HG03460 (cell line): ENCODE measurements around the gene TUBA3D.
"Not testable (repeated sequence)": the region's sequence is repeated elsewhere in the genome, so short reads cannot be mapped to it uniquely, and the experiment has no call there.

Source experiments
- ATAC-seq: cut with Tn5 transposase; IDR thresholded peaks from one replicate; pipeline ENCODE4 v1.9.1; 2021; ENCODE audit not compliant: unreplicated experiment

The TUBA3D gene

GRCh38 chr2:131514408-131515166 is 38.7 kb downstream of the TUBA3D start:
- peak; percentile 85 for ATAC-seq

DNA sequence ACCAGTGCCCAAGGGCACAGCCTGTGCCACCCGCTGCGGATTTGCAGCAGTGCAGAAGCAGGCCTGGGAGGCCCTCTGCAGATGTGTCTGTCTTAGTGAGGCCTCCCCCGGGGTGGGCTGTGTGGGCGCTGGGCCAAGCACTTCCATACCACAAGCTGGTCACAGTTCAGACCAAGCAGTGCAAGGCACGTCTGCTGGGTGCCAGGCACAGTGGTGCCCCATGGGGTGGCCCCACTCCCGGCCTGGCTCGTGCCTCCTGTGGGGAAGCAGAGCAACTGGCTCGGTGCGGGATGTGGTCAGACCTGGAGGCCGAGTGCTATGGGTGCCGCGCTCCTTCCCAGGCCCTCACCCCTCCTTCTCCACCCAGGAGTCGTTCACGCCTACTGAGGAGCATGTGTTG is 39.3 kb downstream of the TUBA3D start:
- not testable (repeated sequence) for ATAC-seq

DNA sequence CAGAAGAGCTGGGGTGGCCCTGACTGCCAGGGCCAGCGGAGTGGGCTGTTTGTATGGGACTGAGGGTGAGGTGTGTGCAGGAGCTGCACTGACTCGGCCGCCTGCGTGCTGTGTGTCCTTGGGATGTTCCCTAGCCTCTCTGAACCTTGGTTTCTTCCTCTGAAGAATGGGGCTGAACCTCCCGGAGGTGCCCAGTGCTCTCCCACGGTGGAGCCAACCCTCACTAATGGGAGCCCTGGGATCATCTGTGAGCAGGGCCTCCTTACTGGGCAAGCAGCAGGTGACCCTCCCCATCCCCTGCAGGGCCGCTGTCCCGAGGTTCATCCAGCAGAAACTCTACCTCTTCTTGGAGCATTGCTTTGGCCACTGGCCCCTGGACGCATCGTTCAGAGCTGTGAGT is 40.1 kb downstream of the TUBA3D start:
- ATAC-seq: no peak

GRCh38 chr2:131516621-131517020 is 40.7 kb downstream of the TUBA3D start:
- not testable (repeated sequence) for ATAC-seq

- no peak for ATAC-seq
These were observed 41.4 kb downstream of the TUBA3D start for GRCh38 chr2:131517106-131517831.

DNA sequence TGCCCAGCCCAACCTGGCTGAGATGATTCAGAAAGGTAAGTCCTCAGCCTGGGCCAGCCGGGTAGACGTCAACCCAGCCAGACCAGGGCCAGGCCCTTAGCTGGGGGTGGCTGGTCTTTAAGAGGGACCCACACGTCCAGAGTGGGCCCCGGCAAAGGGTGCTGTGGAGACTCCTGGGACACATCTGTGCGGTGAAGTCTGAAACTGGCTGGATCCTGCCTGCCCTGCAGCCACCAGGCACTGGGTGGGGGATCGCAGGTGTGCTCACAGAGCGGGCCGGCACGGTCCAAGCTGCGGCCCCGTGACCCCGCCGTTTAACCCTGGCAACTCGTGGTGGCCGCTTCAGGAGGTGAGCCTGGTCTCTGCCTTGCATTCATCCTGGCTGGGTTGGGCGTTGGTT is 41.9 kb downstream of the TUBA3D start:
- ATAC-seq: not testable (repeated sequence)

GRCh38 chr2:131518531-131518930 is 42.6 kb downstream of the TUBA3D start:
- ATAC-seq: not testable (repeated sequence)

- no peak for ATAC-seq
These were observed 43.5 kb downstream of the TUBA3D start for GRCh38 chr2:131519466-131519865.

- not testable (repeated sequence) for ATAC-seq
These were observed 44.1 kb downstream of the TUBA3D start for GRCh38 chr2:131519871-131520470.

DNA sequence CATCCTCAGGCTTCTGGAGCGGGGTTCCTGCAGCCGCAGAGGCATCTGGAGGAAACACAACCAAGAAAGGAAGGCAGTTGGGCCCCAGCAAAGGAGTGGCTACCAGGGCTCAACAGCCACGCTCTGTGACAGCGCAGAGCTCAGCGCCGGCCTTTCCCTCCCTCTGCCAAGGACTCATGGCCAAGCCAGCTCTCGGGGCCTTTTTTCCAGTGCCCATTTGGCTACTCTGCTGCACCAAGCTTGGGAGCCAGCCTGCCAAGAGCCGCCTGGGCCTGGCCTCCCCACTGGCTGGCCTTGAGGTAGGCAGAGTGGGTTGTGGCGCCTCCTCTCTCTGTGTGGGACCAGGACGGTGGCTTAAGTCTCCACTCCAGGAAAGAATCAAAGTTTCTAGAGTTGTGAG is 44.6 kb downstream of the TUBA3D start:
- no peak for ATAC-seq

GRCh38 chr2:131521524-131521923 is 45.6 kb downstream of the TUBA3D start:
- ATAC-seq: not testable (repeated sequence)

- no peak for ATAC-seq
These were observed 46.3 kb downstream of the TUBA3D start for GRCh38 chr2:131521961-131522781.

- not testable (repeated sequence) for ATAC-seq
These were observed 49.3 kb downstream of the TUBA3D start for GRCh38 chr2:131525256-131525655.

DNA sequence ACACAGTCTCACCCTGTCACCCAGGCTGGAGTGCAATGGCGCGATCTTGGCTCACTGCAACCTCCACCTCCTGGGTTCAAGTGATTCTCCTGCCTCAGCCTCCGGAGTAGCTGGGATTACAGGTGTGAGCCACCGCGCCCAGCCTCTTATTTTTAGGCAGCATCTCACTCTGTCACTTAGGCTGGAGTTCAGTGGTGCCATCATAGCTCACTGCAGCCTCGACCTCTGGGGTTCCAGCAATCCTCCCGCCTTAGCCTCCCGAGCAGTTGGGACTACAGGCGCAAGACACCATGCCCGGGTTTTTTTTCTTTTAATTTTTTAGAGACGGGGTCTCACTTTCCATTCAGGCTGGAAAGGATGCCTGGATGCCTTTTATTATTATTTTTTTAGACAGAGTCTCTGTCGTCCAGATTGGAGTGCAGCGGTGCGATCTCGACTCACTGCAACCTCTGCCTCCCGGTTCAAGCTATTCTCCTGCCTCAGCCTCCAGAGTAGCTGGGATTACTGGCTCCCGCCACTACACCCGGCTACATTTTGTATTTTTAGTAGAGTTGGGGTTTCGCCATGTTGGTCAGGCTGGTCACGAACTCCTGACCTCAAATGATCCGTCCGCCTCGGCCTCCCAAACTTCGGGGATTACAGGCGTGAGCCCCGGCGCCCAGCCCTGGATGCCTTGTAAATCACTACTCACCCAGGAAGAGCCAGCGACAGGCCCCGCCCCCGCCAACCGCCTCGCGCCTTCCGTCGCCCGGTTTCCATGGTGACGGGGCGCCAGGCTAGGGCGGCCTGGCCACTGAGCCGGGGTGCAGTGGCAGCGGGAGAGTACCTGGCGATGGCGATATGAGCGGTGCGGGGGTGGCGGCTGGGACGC is 51.4 kb downstream of the TUBA3D start, which contains the start of gene CCDC74A:
TSS of gene CCDC74A (plus strand) at position 758 of the 871 bp plus-strand sequence. CDS start at position 841, 83 bp downstream.
- peak; percentile 89 for ATAC-seq

- peak; percentile 42 for ATAC-seq
These were observed 53.3 kb downstream of the TUBA3D start for GRCh38 chr2:131528981-131529863.

- not testable (repeated sequence) for ATAC-seq
These were observed 54.0 kb downstream of the TUBA3D start for GRCh38 chr2:131529864-131530445.

GRCh38 chr2:131530626-131531344 is 54.9 kb downstream of the TUBA3D start:
- ATAC-seq: not testable (repeated sequence)
